ENCODE results near the gene ZNF45.

DNA sequence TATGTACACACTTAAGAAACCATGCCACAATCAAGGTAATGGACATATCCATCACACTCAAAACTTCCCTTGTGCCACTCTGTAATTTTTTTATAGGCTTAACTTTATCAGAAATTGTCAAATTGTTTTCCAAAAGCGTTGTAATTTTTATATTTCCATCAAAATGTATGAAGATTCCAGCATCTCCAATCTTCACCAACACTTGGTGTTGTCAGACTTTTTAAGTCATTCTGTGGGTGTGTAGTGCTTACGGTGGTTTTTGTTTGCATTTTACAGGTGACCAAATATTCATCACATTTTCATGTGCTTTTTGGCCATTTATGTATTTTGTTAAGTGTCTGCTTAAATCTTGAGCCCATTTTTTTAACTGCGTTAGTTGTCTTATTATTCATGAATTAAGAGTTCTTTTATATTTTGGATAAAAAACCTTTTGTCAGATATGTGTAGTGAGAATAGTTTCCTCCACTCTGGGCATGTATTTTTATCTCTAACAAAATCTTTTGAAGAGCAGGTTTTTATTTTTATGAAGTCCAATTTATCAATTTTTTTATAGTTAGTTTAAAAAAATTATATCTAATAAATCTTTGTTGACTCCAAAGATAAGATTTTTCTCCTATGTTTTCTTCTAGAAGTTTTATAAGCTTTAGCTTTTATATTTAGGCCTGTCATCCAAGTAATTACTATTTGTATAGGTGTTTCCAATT is 4.6 kb upstream of the ZNF45 start:
- TF ChIP-seq ZNF8 (CRISPR knock-in tag; IDR thresholded peaks at IDR 0.05): no peak
- TF ChIP-seq, protein P1, sequence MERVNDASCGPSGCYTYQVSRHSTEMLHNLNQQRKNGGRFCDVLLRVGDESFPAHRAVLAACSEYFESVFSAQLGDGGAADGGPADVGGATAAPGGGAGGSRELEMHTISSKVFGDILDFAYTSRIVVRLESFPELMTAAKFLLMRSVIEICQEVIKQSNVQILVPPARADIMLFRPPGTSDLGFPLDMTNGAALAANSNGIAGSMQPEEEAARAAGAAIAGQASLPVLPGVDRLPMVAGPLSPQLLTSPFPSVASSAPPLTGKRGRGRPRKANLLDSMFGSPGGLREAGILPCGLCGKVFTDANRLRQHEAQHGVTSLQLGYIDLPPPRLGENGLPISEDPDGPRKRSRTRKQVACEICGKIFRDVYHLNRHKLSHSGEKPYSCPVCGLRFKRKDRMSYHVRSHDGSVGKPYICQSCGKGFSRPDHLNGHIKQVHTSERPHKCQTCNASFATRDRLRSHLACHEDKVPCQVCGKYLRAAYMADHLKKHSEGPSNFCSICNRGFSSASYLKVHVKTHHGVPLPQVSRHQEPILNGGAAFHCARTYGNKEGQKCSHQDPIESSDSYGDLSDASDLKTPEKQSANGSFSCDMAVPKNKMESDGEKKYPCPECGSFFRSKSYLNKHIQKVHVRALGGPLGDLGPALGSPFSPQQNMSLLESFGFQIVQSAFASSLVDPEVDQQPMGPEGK (CRISPR knock-in tag; IDR thresholded peaks at IDR 0.05; ENCODE audit: borderline replicate concordance): no peak
- TF ChIP-seq ARNTL (CRISPR knock-in tag; IDR thresholded peaks at IDR 0.05; ENCODE audit: borderline replicate concordance, low read depth): no peak
- TF ChIP-seq ZNF70 (CRISPR knock-in tag; IDR thresholded peaks at IDR 0.05): no peak
- TF ChIP-seq, protein P2, sequence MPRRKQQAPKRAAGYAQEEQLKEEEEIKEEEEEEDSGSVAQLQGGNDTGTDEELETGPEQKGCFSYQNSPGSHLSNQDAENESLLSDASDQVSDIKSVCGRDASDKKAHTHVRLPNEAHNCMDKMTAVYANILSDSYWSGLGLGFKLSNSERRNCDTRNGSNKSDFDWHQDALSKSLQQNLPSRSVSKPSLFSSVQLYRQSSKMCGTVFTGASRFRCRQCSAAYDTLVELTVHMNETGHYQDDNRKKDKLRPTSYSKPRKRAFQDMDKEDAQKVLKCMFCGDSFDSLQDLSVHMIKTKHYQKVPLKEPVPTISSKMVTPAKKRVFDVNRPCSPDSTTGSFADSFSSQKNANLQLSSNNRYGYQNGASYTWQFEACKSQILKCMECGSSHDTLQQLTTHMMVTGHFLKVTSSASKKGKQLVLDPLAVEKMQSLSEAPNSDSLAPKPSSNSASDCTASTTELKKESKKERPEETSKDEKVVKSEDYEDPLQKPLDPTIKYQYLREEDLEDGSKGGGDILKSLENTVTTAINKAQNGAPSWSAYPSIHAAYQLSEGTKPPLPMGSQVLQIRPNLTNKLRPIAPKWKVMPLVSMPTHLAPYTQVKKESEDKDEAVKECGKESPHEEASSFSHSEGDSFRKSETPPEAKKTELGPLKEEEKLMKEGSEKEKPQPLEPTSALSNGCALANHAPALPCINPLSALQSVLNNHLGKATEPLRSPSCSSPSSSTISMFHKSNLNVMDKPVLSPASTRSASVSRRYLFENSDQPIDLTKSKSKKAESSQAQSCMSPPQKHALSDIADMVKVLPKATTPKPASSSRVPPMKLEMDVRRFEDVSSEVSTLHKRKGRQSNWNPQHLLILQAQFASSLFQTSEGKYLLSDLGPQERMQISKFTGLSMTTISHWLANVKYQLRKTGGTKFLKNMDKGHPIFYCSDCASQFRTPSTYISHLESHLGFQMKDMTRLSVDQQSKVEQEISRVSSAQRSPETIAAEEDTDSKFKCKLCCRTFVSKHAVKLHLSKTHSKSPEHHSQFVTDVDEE (CRISPR knock-in tag; IDR thresholded peaks at IDR 0.05): no peak
- no peak for TF ChIP-seq ZC3H10 (CRISPR knock-in tag; IDR thresholded peaks at IDR 0.05)
